Measurements from ENCODE around the gene LLPH. TPM values are rescaled to one million over a fixed set of nuclear protein-coding genes. Genes with fewer than 3 reads are reported as not detected.

LLPH gene
- total RNA-seq, 3 donors from 2014 or later = 40.3 to 46.4 (median 43.7) TPM

Other genes with a start within 250 kb of the LLPH start
- 10 to 100 TPM; 69.9 to 86.1 (median 78.2) TPM for gene TMBIM4, start 39.2 kb upstream of the LLPH start, total RNA-seq
- gene IRAK3, start 58.5 kb upstream of the LLPH start, total RNA-seq = under 1 TPM; 0.13 to 0.22 (median 0.18) TPM
- gene HELB, start 171.7 kb upstream of the LLPH start, total RNA-seq = 10 to 100 TPM in 2 of 3 donors, 1 to 10 TPM in 1; 9.0 to 14.6 (median 13.5) TPM

Measured in activated T-cell treated with anti-CD3 and anti-CD28 coated beads, Interleukin-2, amount 50 U/mL, for 4 hours (primary cell).